Measurements from ENCODE around the gene ABCF3.

Gene ABCF3

DNA sequence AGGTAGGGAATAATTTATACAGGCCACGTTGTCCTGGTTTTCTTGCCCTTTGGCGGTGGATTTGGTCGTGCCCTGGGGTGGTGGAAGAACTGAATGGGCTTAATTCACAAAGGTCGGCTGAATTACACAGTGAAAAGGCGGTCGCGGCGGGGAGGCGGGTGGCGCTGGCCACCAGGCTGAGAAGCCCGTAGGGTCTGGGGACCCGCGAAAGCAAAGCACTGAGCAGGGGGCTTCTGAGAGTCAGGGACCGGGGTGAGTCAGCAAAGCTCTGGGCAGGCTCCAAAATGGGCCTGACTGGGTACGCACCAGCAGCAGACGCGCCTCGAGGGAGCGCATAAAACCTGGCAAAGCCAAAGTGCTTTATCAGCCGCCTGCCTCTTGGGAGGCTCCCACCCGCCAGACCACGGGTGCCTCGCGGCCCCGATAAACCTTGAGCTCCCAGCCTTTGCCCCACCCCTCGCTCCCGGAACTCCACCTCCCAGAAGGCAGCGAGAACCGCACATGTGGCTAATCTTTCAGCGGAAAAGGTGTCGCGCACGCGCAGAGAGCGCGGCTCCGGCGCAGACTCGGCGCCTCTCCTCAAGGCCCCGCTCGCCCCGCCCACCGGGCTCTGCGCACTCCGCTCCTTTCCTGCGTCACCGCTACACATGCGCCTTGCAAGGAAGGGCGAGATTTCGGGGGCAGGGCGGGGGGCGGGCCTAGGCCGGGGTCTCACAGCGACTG lies 377 bp upstream of the ABCF3 start:
- peak overlapping the region; percentile 99 for H3K4me3 ChIP-seq (ENCODE audit: low read length)
- no peak for TF ChIP-seq CTCF (conservative IDR thresholded peaks at IDR 0.05; ENCODE audit: low read depth, low read length)
- peak; percentile 95 for DNase-seq (ENCODE audit: low read depth)

DNA sequence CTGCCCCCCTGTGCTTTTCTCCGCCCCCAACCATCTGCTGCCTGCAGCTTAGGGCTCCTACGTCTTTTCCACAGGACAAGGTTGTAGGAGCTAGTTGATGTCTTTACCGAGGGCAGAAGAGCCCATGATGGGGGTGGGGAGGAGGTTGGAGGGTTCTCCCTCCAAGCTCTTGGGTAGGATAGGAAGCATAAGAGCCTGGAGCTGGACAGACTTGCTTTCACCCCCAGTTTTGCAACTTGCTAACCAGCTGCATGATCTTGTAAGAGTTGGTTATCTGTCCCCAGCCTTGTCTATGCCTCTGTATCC lies 856 bp downstream of the ABCF3 start:
- TF ChIP-seq CTCF (conservative IDR thresholded peaks at IDR 0.05; ENCODE audit: low read depth, low read length): no peak
- no peak for DNase-seq (ENCODE audit: low read depth)

DNA sequence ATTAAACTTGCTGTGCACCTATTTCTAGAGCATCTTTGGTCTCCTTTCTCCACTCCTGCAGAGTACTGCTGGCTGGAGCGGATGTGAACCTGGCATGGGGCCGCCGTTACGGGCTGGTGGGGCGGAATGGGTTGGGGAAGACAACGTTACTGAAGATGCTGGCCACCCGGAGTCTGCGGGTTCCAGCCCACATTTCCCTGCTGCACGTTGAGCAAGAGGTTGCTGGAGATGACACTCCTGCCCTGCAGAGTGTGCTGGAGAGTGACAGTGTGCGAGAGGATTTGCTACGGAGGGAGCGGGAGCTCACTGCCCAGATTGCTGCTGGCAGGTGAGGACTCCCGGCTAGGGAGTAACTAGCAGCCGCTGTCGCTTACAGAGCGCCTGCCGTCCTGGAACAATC lies 2.1 kb downstream of the ABCF3 start:
- H3K4me3 ChIP-seq (ENCODE audit: low read length): no peak overlapping the region
- no peak for DNase-seq (ENCODE audit: low read depth)
- TF ChIP-seq CTCF (conservative IDR thresholded peaks at IDR 0.05; ENCODE audit: low read depth, low read length): no peak

More for the DNA sequence above, 856 bp downstream of the ABCF3 start:
- H3K4me3 ChIP-seq (ENCODE audit: low read length): peak overlapping the region; percentile 99

GRCh38 chr3:184189421-184189820 lies 3.4 kb downstream of the ABCF3 start:
- no peak for DNase-seq (ENCODE audit: low read depth)
- no peak for TF ChIP-seq CTCF (conservative IDR thresholded peaks at IDR 0.05; ENCODE audit: low read depth, low read length)
- no peak overlapping the region for H3K4me3 ChIP-seq (ENCODE audit: low read length)

- H3K4me3 ChIP-seq (ENCODE audit: low read length): no peak overlapping the region
- no peak for TF ChIP-seq CTCF (conservative IDR thresholded peaks at IDR 0.05; ENCODE audit: low read depth, low read length)
- no peak for DNase-seq (ENCODE audit: low read depth)
These were observed 6.9 kb downstream of the ABCF3 start for GRCh38 chr3:184192889-184193288.

GRCh38 chr3:184193991-184194539 lies 8.1 kb downstream of the ABCF3 start:
- H3K4me3 ChIP-seq (ENCODE audit: low read length): no peak overlapping the region
- no peak for DNase-seq (ENCODE audit: low read depth)
- TF ChIP-seq CTCF (conservative IDR thresholded peaks at IDR 0.05; ENCODE audit: low read depth, low read length): no peak

DNA sequence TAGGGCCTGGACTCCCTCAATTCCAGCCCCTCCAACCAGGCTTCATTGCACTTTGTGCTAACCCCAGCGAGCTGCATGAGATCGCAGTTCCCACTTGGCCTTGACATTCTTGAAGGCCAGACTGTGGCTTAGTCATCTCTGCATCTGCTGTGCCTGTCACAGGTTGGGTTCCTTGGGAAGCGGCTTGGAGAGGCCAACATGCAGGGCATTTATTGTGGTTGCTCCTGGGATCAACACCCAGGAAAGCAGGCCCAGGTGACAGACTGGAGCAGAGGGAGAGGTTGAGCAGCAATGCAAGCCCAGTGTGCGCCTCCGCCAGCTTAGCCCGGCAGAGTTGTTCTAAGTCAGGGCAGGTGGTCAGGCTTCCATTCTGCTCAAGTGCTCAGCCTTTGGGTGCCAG lies 10.5 kb downstream of the ABCF3 start:
- H3K4me3 ChIP-seq (ENCODE audit: low read length): no peak overlapping the region
- no peak for TF ChIP-seq CTCF (conservative IDR thresholded peaks at IDR 0.05; ENCODE audit: low read depth, low read length)
- no peak for DNase-seq (ENCODE audit: low read depth)

Data from retinal pigment epithelial cell (primary cell).